GM18517 (cell line): Measurements from ENCODE around the gene NFIX.

Experiments
- ATAC-seq: cut with Tn5 transposase; IDR thresholded peaks from one replicate; pipeline ENCODE4 v1.9.1; 2021; ENCODE audit warnings: mild to moderate bottlenecking, moderate library complexity; ENCODE audit not compliant: unreplicated experiment

Gene NFIX

GRCh38 chr19:13069415-13070359, 74.4 kb downstream of the NFIX start:
- no peak for ATAC-seq

- ATAC-seq, result no peak
Observed at GRCh38 chr19:13070425-13071140, 75.3 kb downstream of the NFIX start.

- no peak for ATAC-seq
Observed at GRCh38 chr19:13071444-13072187, 76.3 kb downstream of the NFIX start.

- ATAC-seq, result no peak
Observed at GRCh38 chr19:13072188-13072908, 77.1 kb downstream of the NFIX start.

GRCh38 chr19:13073263-13073662, 78.0 kb downstream of the NFIX start:
- ATAC-seq, result no peak

GRCh38 chr19:13074378-13074777, 79.1 kb downstream of the NFIX start:
- ATAC-seq, result no peak

GRCh38 chr19:13076320-13076719, 81.0 kb downstream of the NFIX start:
- ATAC-seq, result no peak

- no peak for ATAC-seq
Observed at GRCh38 chr19:13076787-13077186, 81.5 kb downstream of the NFIX start.

GRCh38 chr19:13077240-13077639, 82.0 kb downstream of the NFIX start:
- ATAC-seq, result no peak

- no peak for ATAC-seq
Observed at GRCh38 chr19:13078381-13078780, 83.1 kb downstream of the NFIX start.

- no peak for ATAC-seq
Observed at GRCh38 chr19:13078897-13079541, 83.7 kb downstream of the NFIX start.

- no peak for ATAC-seq
Observed at GRCh38 chr19:13079542-13079986, 84.3 kb downstream of the NFIX start.

GRCh38 chr19:13082192-13083007, 87.1 kb downstream of the NFIX start:
- ATAC-seq, result no peak

GRCh38 chr19:13083008-13083404, 87.7 kb downstream of the NFIX start:
- no peak for ATAC-seq

GRCh38 chr19:13083627-13084026, 88.4 kb downstream of the NFIX start:
- no peak for ATAC-seq

GRCh38 chr19:13085666-13086065, 90.4 kb downstream of the NFIX start:
- no peak for ATAC-seq

GRCh38 chr19:13086341-13086740, 91.1 kb downstream of the NFIX start:
- ATAC-seq, result no peak

GRCh38 chr19:13087295-13087694, 92.0 kb downstream of the NFIX start:
- no peak for ATAC-seq

- no peak for ATAC-seq
Observed at GRCh38 chr19:13087795-13088537, 92.7 kb downstream of the NFIX start.
